Hepatocyte (in vitro differentiated cells): ENCODE data around the gene HRH2. TPM values are rescaled to one million over a fixed set of nuclear protein-coding genes. Genes with fewer than 3 reads are reported as not detected.

ENCODE experiments used
- DNase-seq: peaks from one replicate; pipeline ENCODE4 v3.0.0-alpha.2; 2016; ENCODE audit warnings: low spot score
- H2AFZ ChIP-seq: fragments of 200-600 bp; sonication (generic); 2 replicates; pipeline ENCODE4 v1.6.0; 2016; ENCODE audit warnings: antibody characterized with exemption, mild to moderate bottlenecking
- H3K27ac ChIP-seq: fragments of 200-600 bp; sonication (generic); 2 replicates; pipeline ENCODE4 v1.5.1; 2016; ENCODE audit warnings: mild to moderate bottlenecking
- H3K27me3 ChIP-seq: fragments of 200-600 bp; sonication (generic); 2 replicates; pipeline ENCODE4 v1.6.1; 2016
- H3K36me3 ChIP-seq: fragments of 200-600 bp; sonication (generic); replicated peaks from 2 replicates; pipeline ENCODE4 v1.5.1; 2016; ENCODE audit warnings: low read depth; ENCODE audit not compliant: insufficient read depth
- H3K4me1 ChIP-seq: fragments of 200-600 bp; sonication (generic); 2 replicates; pipeline ENCODE4 v1.5.1; 2016; ENCODE audit warnings: mild to moderate bottlenecking, moderate library complexity; ENCODE audit not compliant: insufficient read depth
- H3K4me2 ChIP-seq: fragments of 200-600 bp; sonication (generic); 2 replicates; pipeline ENCODE4 v1.6.0; 2016
- H3K4me3 ChIP-seq: fragments of 200-600 bp; sonication (generic); 2 replicates; pipeline ENCODE4 v1.5.1; 2016; ENCODE audit warnings: mild to moderate bottlenecking
- H3K79me2 ChIP-seq: fragments of 200-600 bp; sonication (generic); 2 replicates; pipeline ENCODE4 v1.6.0; 2017; ENCODE audit warnings: mild to moderate bottlenecking
- H3K9me2 ChIP-seq: fragments of 200-600 bp; sonication (generic); replicated peaks from 2 replicates; pipeline ENCODE4 v1.6.0; 2017; ENCODE audit warnings: mild to moderate bottlenecking; ENCODE audit not compliant: insufficient read depth
- H3K9me3 ChIP-seq: fragments of 200-600 bp; sonication (generic); 2 replicates; pipeline ENCODE4 v1.5.1; 2016; ENCODE audit warnings: low read depth, mild to moderate bottlenecking
- H4K20me1 ChIP-seq: fragments of 200-600 bp; sonication (generic); 2 replicates; pipeline ENCODE4 v1.6.0; 2016; ENCODE audit warnings: mild to moderate bottlenecking; ENCODE audit not compliant: insufficient read depth, poor library complexity, severe bottlenecking
- CTCF ChIP-seq: fragments of 200-600 bp; sonication (generic); IDR thresholded peaks from 2 replicates; pipeline ENCODE4 v1.5.1; 2016; ENCODE audit warnings: antibody characterized with exemption, mild to moderate bottlenecking; ENCODE audit not compliant: poor library complexity
- EZH2 ChIP-seq: fragments of 200-600 bp; sonication (generic); IDR thresholded peaks from 2 replicates; pipeline ENCODE4 v1.6.1; 2016; ENCODE audit warnings: antibody characterized with exemption, mild to moderate bottlenecking, borderline replicate concordance
- EZH2phosphoT487 ChIP-seq: fragments of 200-600 bp; sonication (generic); IDR thresholded peaks from one replicate; pipeline ENCODE4 v1.6.1; 2018; ENCODE audit warnings: antibody characterized with exemption, mild to moderate bottlenecking, low read depth, moderate library complexity; ENCODE audit not compliant: unreplicated experiment, severe bottlenecking
- WGBS: methylation state at CpG from one replicate; pipeline ENCODE4 v1.1.6; 2016; ENCODE audit warnings: low lambda C conversion rate; ENCODE audit errors: missing lambda C conversion rate; 5-methylcytosine and 5-hydroxymethylcytosine counted together
- polyA plus RNA-seq: library from polyadenylated mRNA; unstranded; fragments of >200 nt; fragmentation: Nextera tagmentation; extraction: Ambion mirVana; gene quantifications from 2 replicates; pipeline ENCODE4 v1.2.1, GENCODE V29; 2016
- total RNA-seq: library from RNA; depleted of rRNA; stranded (reverse); fragments of >200 nt; gene quantifications from 2 replicates; pipeline ENCODE4 v1.2.3, GENCODE V29; 2014

Gene HRH2
- total and polyA plus RNA-seq, 2 experiments from 2014 or later = 2.2 to 2.5 TPM

- no peaks in the 10 kb centered on the region for H4K20me1 ChIP-seq
- TF ChIP-seq EZH2phosphoT487 (no peak), CTCF (no peak), EZH2 (no peak)
- no peaks in the 10 kb centered on the region for H3K4me1 ChIP-seq
- no peak overlapping the region for H3K4me2 ChIP-seq
- no peak overlapping the region for H3K4me3 ChIP-seq
- H3K36me3 ChIP-seq = no peaks in the 10 kb centered on the region
- no peak for DNase-seq
- no peaks in the 10 kb centered on the region for H3K9me2 ChIP-seq
- 83% methylated on average over 4 of the region's 4 CpGs for WGBS
- H3K27ac ChIP-seq = no peak overlapping the region
- no peaks in the 10 kb centered on the region for H3K27me3 ChIP-seq
- no peaks in the 10 kb centered on the region for H3K9me3 ChIP-seq
- H2AFZ ChIP-seq = no peak overlapping the region
- H3K79me2 ChIP-seq = no peaks in the 10 kb centered on the region
Measured at GRCh38 chr5:175731756-175732465, 74.0 kb downstream of the HRH2 start.

GRCh38 chr5:175733017-175733416 is 75.1 kb downstream of the HRH2 start:
- 87% methylated on average over 6 of the region's 6 CpGs for WGBS

GRCh38 chr5:175734016-175734415 is 76.1 kb downstream of the HRH2 start:
- Histone ChIP-seq H3K9me3 (no peaks in the 10 kb centered on the region), H3K27me3 (peaks cover 3% of the 10 kb centered on the region)
- WGBS = 88% methylated on average over 14 of the region's 14 CpGs

More at GRCh38 chr5:175733017-175733416, 75.1 kb downstream of the HRH2 start:
- Histone ChIP-seq H4K20me1 (no peaks in the 10 kb centered on the region), H2AFZ (no peak overlapping the region), H3K79me2 (no peaks in the 10 kb centered on the region), H3K36me3 (no peaks in the 10 kb centered on the region), H3K27ac (no peak overlapping the region), H3K9me2 (no peaks in the 10 kb centered on the region), H3K4me3 (no peak overlapping the region), H3K4me2 (no peak overlapping the region), H3K9me3 (no peaks in the 10 kb centered on the region), H3K4me1 (no peaks in the 10 kb centered on the region), H3K27me3 (no peaks in the 10 kb centered on the region)
- TF ChIP-seq EZH2phosphoT487 (no peak), EZH2 (no peak), CTCF (no peak)
- no peak for DNase-seq

More at GRCh38 chr5:175734016-175734415, 76.1 kb downstream of the HRH2 start:
- H4K20me1 ChIP-seq = no peaks in the 10 kb centered on the region
- H3K4me1 ChIP-seq = no peaks in the 10 kb centered on the region
- H2AFZ ChIP-seq = no peak overlapping the region
- no peak for DNase-seq
- no peak overlapping the region for H3K27ac ChIP-seq
- no peak overlapping the region for H3K4me3 ChIP-seq
- H3K4me2 ChIP-seq = no peak overlapping the region
- H3K79me2 ChIP-seq = no peaks in the 10 kb centered on the region
- H3K36me3 ChIP-seq = no peaks in the 10 kb centered on the region
- TF ChIP-seq CTCF (no peak), EZH2 (no peak)
- no peaks in the 10 kb centered on the region for H3K9me2 ChIP-seq
